KBM-7 (cell line): ENCODE results near the gene EIF2S1.
A peak's percentile ranks its signal among the peaks of the same experiment; 100 is the strongest.
"Not testable (repeated sequence)": the region's sequence is repeated elsewhere in the genome, so short reads cannot be mapped to it uniquely, and the experiment has no call there.

Experiments used
- DNase-seq: peaks from one replicate; pipeline ENCODE4 v3.0.0-alpha.2; 2015
- in situ Hi-C: fragments of 300-500 bp; cut with MboI; formaldehyde crosslinking; loops from 2 replicates; pipeline ENCODE4 v1.14.3; 2020; ENCODE audit warnings: low sequenced_read_pairs, low pct_unique_long_range_greater_than_20kb, mixed read lengths

Gene EIF2S1

GRCh38 chr14:67405771-67406170 lies 45.6 kb downstream of the EIF2S1 start:
- in situ Hi-C loops: no loop called here

GRCh38 chr14:67408122-67408801 lies 48.1 kb downstream of the EIF2S1 start:
- in situ Hi-C loops, DNase-seq: not testable (repeated sequence)

More at GRCh38 chr14:67405771-67406170, 45.6 kb downstream of the EIF2S1 start:
- no peak for DNase-seq

- in situ Hi-C loops: no loop called here
- DNase-seq: no peak
Measured at GRCh38 chr14:67409461-67409860, 49.3 kb downstream of the EIF2S1 start.

- in situ Hi-C loops: no loop called here
- DNase-seq: no peak
Measured at GRCh38 chr14:67410313-67410712, 50.2 kb downstream of the EIF2S1 start.

- in situ Hi-C loops: no loop called here
Measured at GRCh38 chr14:67411370-67411769, 51.2 kb downstream of the EIF2S1 start.

GRCh38 chr14:67411820-67412421 lies 51.8 kb downstream of the EIF2S1 start, which contains the start of gene PLEK2:
TSS of gene PLEK2 (minus strand) at chr14:67412165. CDS start at chr14:67412059, 106 bp downstream.
- DNase-seq: no peak
- in situ Hi-C loops: no loop called here

More at GRCh38 chr14:67411370-67411769, 51.2 kb downstream of the EIF2S1 start:
- no peak for DNase-seq

GRCh38 chr14:67413806-67414769 lies 54.0 kb downstream of the EIF2S1 start:
- DNase-seq: peak; percentile 77
- in situ Hi-C loops: no loop called here

- in situ Hi-C loops, DNase-seq: not testable (repeated sequence)
Measured at GRCh38 chr14:67415610-67416009, 55.5 kb downstream of the EIF2S1 start.

GRCh38 chr14:67416085-67416484 lies 56.0 kb downstream of the EIF2S1 start:
- in situ Hi-C loops: no loop called here
- no peak for DNase-seq

- in situ Hi-C loops: no loop called here
- DNase-seq: no peak
Measured at GRCh38 chr14:67416810-67417209, 56.7 kb downstream of the EIF2S1 start.

GRCh38 chr14:67417633-67418032 lies 57.5 kb downstream of the EIF2S1 start:
- no peak for DNase-seq
- in situ Hi-C loops: no loop called here

GRCh38 chr14:67418401-67419191 lies 58.5 kb downstream of the EIF2S1 start:
- DNase-seq: no peak
- in situ Hi-C loops: no loop called here

- DNase-seq: peak; percentile 70
- in situ Hi-C loops: no loop called here
Measured at GRCh38 chr14:67420102-67420739, 60.1 kb downstream of the EIF2S1 start.

GRCh38 chr14:67421356-67422224 lies 61.5 kb downstream of the EIF2S1 start:
- DNase-seq: no peak
- in situ Hi-C loops: no loop called here

- peak; percentile 84 for DNase-seq
- in situ Hi-C loops: no loop called here
Measured at GRCh38 chr14:67423424-67423823, 63.3 kb downstream of the EIF2S1 start.

GRCh38 chr14:67424539-67424938 lies 64.4 kb downstream of the EIF2S1 start:
- in situ Hi-C loops: no loop called here

GRCh38 chr14:67425608-67426007 lies 65.5 kb downstream of the EIF2S1 start:
- in situ Hi-C loops: no loop called here
- DNase-seq: no peak

More at GRCh38 chr14:67424539-67424938, 64.4 kb downstream of the EIF2S1 start:
- DNase-seq: peak; percentile 21
